GM23338 (cell line): ENCODE results near the gene CACNA1B. TPM values are rescaled to one million over a fixed set of nuclear protein-coding genes. Genes with fewer than 3 reads are reported as not detected.

ENCODE experiments used
- ATAC-seq: fragments of 200-7000 bp; cut with Tn5 transposase; 3 replicates; pipeline ENCODE4 v1.9.1; 2020
- DNase-seq: peaks from one replicate; pipeline ENCODE4 v3.0.0-alpha.2; 2015; ENCODE audit warnings: low spot score
- H2AFZ ChIP-seq: fragments of 200-600 bp; sonication (generic); 2 replicates; pipeline ENCODE4 v1.8.0; 2016; ENCODE audit warnings: antibody characterized with exemption, mild to moderate bottlenecking, moderate library complexity
- H3F3A ChIP-seq: fragments of 200-600 bp; sonication (generic); replicated peaks from 2 replicates; pipeline ENCODE4 v1.8.0; 2017; ENCODE audit warnings: antibody characterized with exemption, mixed run types, low read depth
- H3K27ac ChIP-seq: fragments of 200-600 bp; sonication (generic); 2 replicates; pipeline ENCODE4 v1.6.1; 2016; ENCODE audit warnings: low read depth
- H3K27me3 ChIP-seq: fragments of 200-600 bp; sonication (generic); 2 replicates; pipeline ENCODE4 v1.8.0; 2016; ENCODE audit warnings: mild to moderate bottlenecking, mixed run types, moderate library complexity; ENCODE audit not compliant: insufficient read depth
- H3K36me3 ChIP-seq: fragments of 200-600 bp; sonication (generic); 2 replicates; pipeline ENCODE4 v1.8.0; 2016; ENCODE audit warnings: mild to moderate bottlenecking; ENCODE audit not compliant: insufficient read depth
- H3K4me1 ChIP-seq: fragments of 200-600 bp; sonication (generic); 2 replicates; pipeline ENCODE4 v1.8.0; 2016; ENCODE audit warnings: mild to moderate bottlenecking, moderate library complexity; ENCODE audit not compliant: insufficient read depth
- H3K4me2 ChIP-seq: fragments of 200-600 bp; sonication (generic); 2 replicates; pipeline ENCODE4 v1.7.1; 2017; ENCODE audit warnings: mixed run types
- H3K4me3 ChIP-seq: fragments of 200-600 bp; sonication (generic); 2 replicates; pipeline ENCODE4 v1.6.1; 2016; ENCODE audit warnings: mixed run types
- H3K79me2 ChIP-seq: fragments of 200-600 bp; sonication (generic); replicated peaks from 2 replicates; pipeline ENCODE4 v1.8.0; 2017; ENCODE audit warnings: mild to moderate bottlenecking; ENCODE audit not compliant: insufficient read depth
- H3K9me2 ChIP-seq: fragments of 200-600 bp; sonication (generic); 2 replicates; pipeline ENCODE4 v1.8.0; 2017; ENCODE audit not compliant: insufficient read depth
- H4K20me1 ChIP-seq: fragments of 200-600 bp; sonication (generic); replicated peaks from 2 replicates; pipeline ENCODE4 v1.8.0; 2017; ENCODE audit warnings: mild to moderate bottlenecking; ENCODE audit not compliant: insufficient read depth
- H3K27ac Mint-ChIP-seq: 2 replicates; pipeline ENCODE4 v1.8.0; 2020; ENCODE audit warnings: inconsistent platforms, mild to moderate bottlenecking, moderate library complexity, mixed read lengths
- H3K27me3 Mint-ChIP-seq: 3 replicates; pipeline ENCODE4 v1.8.0; 2022; ENCODE audit warnings: low read depth, mild to moderate bottlenecking, moderate library complexity, mixed read lengths, inconsistent platforms; ENCODE audit not compliant: insufficient read depth, poor library complexity
- H3K36me3 Mint-ChIP-seq: 3 replicates; pipeline ENCODE4 v1.8.0; 2021; ENCODE audit warnings: low read depth, mild to moderate bottlenecking, inconsistent platforms, moderate library complexity, mixed read lengths
- H3K4me1 Mint-ChIP-seq: 3 replicates; pipeline ENCODE4 v1.8.0; 2020; ENCODE audit warnings: mild to moderate bottlenecking, inconsistent platforms, mixed read lengths
- H3K4me3 Mint-ChIP-seq: 3 replicates; pipeline ENCODE4 v1.8.0; 2021; ENCODE audit warnings: moderate library complexity, mild to moderate bottlenecking, inconsistent platforms, mixed read lengths
- H3K9me3 Mint-ChIP-seq: 3 replicates; pipeline ENCODE4 v1.8.0; 2020; ENCODE audit warnings: moderate library complexity, mild to moderate bottlenecking, inconsistent platforms, mixed read lengths
- CREB1 ChIP-seq: fragments of 250-450 bp; sonication (Bioruptor Pico); IDR thresholded peaks from 2 replicates; pipeline ENCODE4 v1.5.0; 2020; ENCODE audit warnings: low read depth, mild to moderate bottlenecking, moderate library complexity
- EZH2 ChIP-seq: fragments of 200-600 bp; sonication (generic); IDR thresholded peaks from one replicate; pipeline ENCODE4 v1.8.0; 2017; ENCODE audit warnings: antibody characterized with exemption, mild to moderate bottlenecking, low read depth; ENCODE audit not compliant: unreplicated experiment
- EZH2phosphoT487 ChIP-seq: fragments of 200-600 bp; sonication (generic); IDR thresholded peaks from one replicate; pipeline ENCODE4 v1.8.1; 2018; ENCODE audit warnings: antibody characterized with exemption; ENCODE audit not compliant: unreplicated experiment
- JUNB ChIP-seq: IDR thresholded peaks from one replicate; pipeline ENCODE4 v1.6.1; 2016; ENCODE audit warnings: antibody characterized with exemption; ENCODE audit not compliant: unreplicated experiment
- NANOG ChIP-seq: IDR thresholded peaks from 2 replicates; pipeline ENCODE4 v1.6.1; 2016; ENCODE audit warnings: antibody characterized with exemption, borderline replicate concordance
- ZNF114 ChIP-seq: fragments of 250-450 bp; sonication (Bioruptor Pico); IDR thresholded peaks from 2 replicates; pipeline ENCODE4 v1.5.0; 2020; ENCODE audit warnings: mild to moderate bottlenecking, moderate library complexity
- ZNF331 ChIP-seq: fragments of 250-450 bp; sonication (Bioruptor Pico); IDR thresholded peaks from 2 replicates; pipeline ENCODE4 v1.5.0; 2020; ENCODE audit warnings: low read depth, mild to moderate bottlenecking, moderate library complexity
- polyA plus RNA-seq: library from polyadenylated mRNA; unstranded; fragments of >200 nt; fragmentation: Nextera tagmentation; extraction: Ambion mirVana; gene quantifications from 2 replicates; pipeline ENCODE4 v1.2.1, GENCODE V29; 2016
- total RNA-seq: library from RNA; depleted of rRNA; stranded (reverse); fragments of >200 nt; shearing (Covaris generic); gene quantifications from 2 replicates; pipeline ENCODE4 v1.2.3, GENCODE V29; 2014
- TF ChIP-seq, protein P1 (sequence below): fragments of 250-450 bp; sonication (Bioruptor Pico); IDR thresholded peaks from 2 replicates; pipeline ENCODE4 v1.5.0; 2020; ENCODE audit warnings: mild to moderate bottlenecking, moderate library complexity
- TF ChIP-seq, protein P2 (sequence below), 2 experiments: fragments of 200-600 bp in 1 of 2; sonication (generic) in 1 of 2; conservative IDR thresholded peaks; 2 replicates each; pipeline versions ENCODE4 v1.5.1 to v1.6.1; 2016 to 2017; ENCODE audit warnings: antibody characterized with exemption in 2 of 2, low read depth in 2 of 2, mild to moderate bottlenecking in 2 of 2, moderate library complexity in 1 of 2
- TF ChIP-seq, protein P3 (sequence below): IDR thresholded peaks from one replicate; pipeline ENCODE4 v1.6.1; 2018; ENCODE audit warnings: antibody characterized with exemption; ENCODE audit not compliant: unreplicated experiment

CACNA1B gene
- total and polyA plus RNA-seq, 2 experiments from 2014 or later: 1.1 to 10.4 TPM

DNA sequence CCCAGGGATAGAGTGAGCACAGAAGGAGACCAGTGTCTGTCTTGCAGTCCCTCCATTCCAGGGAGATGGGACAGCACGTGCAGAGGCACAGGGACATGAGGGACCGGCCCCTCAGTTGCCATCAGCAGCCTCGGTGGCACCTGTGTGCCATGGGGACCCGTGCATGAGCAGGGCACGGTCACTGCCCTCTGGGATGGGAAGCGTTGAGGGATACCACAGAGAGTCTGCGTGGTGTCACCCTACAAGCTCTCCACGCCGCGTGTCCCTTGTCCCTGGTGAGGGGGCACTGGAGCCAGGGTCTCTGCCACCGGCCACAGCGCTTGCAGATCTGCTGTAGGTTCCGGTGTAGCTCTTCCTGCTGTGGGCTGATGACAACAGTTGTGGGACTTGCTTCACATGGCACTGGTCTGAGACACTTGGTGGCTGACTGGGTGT, 108.1 kb downstream of the CACNA1B start:
- no peak for DNase-seq
- Histone ChIP-seq H2AFZ (no peak overlapping the region), H3K79me2 (no peaks in the 10 kb centered on the region), H3K36me3 (peaks cover 5% of the 10 kb centered on the region; the same call in 1 of the 2 replicates), H3F3A (no peaks in the 10 kb centered on the region), H3K9me2 (no peaks in the 10 kb centered on the region; the same call in 1 of the 2 replicates), H3K27me3 (no peaks in the 10 kb centered on the region), H4K20me1 (no peaks in the 10 kb centered on the region), H3K4me2 (no peak overlapping the region), H3K4me1 (no peaks in the 10 kb centered on the region), H3K27ac (no peak overlapping the region), H3K4me3 (no peak overlapping the region)
- Mint-ChIP-seq H3K9me3 (peaks cover 42% of the 10 kb centered on the region), H3K4me1 (no peaks in the 10 kb centered on the region; the same call in 2 of the 3 replicates), H3K4me3 (no peak overlapping the region), H3K27me3 (peaks cover 16% of the 10 kb centered on the region), H3K36me3 (peaks cover 87% of the 10 kb centered on the region), H3K27ac (no peak overlapping the region)
- TF ChIP-seq JUNB (no peak), EZH2phosphoT487 (no peak), EZH2 (no peak), ZNF114 (CRISPR knock-in tag) (no peak), NANOG (no peak), ZNF331 (no peak), CREB1 (no peak)
- TF ChIP-seq, protein P1, sequence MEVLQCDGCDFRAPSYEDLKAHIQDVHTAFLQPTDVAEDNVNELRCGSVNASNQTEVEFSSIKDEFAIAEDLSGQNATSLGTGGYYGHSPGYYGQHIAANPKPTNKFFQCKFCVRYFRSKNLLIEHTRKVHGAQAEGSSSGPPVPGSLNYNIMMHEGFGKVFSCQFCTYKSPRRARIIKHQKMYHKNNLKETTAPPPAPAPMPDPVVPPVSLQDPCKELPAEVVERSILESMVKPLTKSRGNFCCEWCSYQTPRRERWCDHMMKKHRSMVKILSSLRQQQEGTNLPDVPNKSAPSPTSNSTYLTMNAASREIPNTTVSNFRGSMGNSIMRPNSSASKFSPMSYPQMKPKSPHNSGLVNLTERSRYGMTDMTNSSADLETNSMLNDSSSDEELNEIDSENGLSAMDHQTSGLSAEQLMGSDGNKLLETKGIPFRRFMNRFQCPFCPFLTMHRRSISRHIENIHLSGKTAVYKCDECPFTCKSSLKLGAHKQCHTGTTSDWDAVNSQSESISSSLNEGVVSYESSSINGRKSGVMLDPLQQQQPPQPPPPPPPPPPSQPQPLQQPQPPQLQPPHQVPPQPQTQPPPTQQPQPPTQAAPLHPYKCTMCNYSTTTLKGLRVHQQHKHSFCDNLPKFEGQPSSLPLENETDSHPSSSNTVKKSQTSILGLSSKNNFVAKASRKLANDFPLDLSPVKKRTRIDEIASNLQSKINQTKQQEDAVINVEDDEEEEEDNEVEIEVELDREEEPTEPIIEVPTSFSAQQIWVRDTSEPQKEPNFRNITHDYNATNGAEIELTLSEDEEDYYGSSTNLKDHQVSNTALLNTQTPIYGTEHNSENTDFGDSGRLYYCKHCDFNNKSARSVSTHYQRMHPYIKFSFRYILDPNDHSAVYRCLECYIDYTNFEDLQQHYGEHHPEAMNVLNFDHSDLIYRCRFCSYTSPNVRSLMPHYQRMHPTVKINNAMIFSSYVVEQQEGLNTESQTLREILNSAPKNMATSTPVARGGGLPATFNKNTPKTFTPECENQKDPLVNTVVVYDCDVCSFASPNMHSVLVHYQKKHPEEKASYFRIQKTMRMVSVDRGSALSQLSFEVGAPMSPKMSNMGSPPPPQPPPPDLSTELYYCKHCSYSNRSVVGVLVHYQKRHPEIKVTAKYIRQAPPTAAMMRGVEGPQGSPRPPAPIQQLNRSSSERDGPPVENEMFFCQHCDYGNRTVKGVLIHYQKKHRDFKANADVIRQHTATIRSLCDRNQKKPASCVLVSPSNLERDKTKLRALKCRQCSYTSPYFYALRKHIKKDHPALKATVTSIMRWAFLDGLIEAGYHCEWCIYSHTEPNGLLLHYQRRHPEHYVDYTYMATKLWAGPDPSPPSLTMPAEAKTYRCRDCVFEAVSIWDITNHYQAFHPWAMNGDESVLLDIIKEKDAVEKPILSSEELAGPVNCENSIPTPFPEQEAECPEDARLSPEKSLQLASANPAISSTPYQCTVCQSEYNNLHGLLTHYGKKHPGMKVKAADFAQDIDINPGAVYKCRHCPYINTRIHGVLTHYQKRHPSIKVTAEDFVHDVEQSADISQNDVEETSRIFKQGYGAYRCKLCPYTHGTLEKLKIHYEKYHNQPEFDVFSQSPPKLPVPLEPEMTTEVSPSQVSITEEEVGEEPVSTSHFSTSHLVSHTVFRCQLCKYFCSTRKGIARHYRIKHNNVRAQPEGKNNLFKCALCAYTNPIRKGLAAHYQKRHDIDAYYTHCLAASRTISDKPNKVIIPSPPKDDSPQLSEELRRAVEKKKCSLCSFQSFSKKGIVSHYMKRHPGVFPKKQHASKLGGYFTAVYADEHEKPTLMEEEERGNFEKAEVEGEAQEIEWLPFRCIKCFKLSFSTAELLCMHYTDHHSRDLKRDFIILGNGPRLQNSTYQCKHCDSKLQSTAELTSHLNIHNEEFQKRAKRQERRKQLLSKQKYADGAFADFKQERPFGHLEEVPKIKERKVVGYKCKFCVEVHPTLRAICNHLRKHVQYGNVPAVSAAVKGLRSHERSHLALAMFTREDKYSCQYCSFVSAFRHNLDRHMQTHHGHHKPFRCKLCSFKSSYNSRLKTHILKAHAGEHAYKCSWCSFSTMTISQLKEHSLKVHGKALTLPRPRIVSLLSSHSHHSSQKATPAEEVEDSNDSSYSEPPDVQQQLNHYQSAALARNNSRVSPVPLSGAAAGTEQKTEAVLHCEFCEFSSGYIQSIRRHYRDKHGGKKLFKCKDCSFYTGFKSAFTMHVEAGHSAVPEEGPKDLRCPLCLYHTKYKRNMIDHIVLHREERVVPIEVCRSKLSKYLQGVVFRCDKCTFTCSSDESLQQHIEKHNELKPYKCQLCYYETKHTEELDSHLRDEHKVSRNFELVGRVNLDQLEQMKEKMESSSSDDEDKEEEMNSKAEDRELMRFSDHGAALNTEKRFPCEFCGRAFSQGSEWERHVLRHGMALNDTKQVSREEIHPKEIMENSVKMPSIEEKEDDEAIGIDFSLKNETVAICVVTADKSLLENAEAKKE (CRISPR knock-in tag): no peak
- TF ChIP-seq, protein P2, sequence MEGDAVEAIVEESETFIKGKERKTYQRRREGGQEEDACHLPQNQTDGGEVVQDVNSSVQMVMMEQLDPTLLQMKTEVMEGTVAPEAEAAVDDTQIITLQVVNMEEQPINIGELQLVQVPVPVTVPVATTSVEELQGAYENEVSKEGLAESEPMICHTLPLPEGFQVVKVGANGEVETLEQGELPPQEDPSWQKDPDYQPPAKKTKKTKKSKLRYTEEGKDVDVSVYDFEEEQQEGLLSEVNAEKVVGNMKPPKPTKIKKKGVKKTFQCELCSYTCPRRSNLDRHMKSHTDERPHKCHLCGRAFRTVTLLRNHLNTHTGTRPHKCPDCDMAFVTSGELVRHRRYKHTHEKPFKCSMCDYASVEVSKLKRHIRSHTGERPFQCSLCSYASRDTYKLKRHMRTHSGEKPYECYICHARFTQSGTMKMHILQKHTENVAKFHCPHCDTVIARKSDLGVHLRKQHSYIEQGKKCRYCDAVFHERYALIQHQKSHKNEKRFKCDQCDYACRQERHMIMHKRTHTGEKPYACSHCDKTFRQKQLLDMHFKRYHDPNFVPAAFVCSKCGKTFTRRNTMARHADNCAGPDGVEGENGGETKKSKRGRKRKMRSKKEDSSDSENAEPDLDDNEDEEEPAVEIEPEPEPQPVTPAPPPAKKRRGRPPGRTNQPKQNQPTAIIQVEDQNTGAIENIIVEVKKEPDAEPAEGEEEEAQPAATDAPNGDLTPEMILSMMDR (conservative IDR thresholded peaks at IDR 0.05; ENCODE audit: low read depth in 2 of 2): no peak
- TF ChIP-seq, protein P3, sequence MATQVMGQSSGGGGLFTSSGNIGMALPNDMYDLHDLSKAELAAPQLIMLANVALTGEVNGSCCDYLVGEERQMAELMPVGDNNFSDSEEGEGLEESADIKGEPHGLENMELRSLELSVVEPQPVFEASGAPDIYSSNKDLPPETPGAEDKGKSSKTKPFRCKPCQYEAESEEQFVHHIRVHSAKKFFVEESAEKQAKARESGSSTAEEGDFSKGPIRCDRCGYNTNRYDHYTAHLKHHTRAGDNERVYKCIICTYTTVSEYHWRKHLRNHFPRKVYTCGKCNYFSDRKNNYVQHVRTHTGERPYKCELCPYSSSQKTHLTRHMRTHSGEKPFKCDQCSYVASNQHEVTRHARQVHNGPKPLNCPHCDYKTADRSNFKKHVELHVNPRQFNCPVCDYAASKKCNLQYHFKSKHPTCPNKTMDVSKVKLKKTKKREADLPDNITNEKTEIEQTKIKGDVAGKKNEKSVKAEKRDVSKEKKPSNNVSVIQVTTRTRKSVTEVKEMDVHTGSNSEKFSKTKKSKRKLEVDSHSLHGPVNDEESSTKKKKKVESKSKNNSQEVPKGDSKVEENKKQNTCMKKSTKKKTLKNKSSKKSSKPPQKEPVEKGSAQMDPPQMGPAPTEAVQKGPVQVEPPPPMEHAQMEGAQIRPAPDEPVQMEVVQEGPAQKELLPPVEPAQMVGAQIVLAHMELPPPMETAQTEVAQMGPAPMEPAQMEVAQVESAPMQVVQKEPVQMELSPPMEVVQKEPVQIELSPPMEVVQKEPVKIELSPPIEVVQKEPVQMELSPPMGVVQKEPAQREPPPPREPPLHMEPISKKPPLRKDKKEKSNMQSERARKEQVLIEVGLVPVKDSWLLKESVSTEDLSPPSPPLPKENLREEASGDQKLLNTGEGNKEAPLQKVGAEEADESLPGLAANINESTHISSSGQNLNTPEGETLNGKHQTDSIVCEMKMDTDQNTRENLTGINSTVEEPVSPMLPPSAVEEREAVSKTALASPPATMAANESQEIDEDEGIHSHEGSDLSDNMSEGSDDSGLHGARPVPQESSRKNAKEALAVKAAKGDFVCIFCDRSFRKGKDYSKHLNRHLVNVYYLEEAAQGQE: no peak
- no peak for ATAC-seq
